ENCODE results near the gene CSNK1A1.

DNA sequence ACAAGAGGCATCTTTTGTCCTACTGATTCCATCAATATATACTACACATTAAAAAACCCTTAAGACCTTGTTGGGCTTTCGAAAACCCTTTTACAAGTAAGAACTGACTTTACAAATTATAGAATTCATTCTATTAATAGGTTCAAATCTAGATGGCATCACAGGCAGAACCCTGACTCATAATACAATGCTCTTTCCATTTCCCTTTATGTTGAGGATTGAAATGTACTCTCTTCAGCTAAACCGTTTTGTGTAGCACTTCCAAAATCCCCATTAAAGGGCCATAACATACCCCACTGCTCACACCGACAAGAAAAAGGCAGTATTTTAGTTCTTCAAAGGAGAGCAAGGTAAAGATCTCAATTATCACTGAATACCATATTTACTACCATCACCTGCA, 11.2 kb downstream of the CSNK1A1 start:
- TF ChIP-seq POLR2A (IDR thresholded peaks at IDR 0.05) = no peak
- TF ChIP-seq, protein P1, sequence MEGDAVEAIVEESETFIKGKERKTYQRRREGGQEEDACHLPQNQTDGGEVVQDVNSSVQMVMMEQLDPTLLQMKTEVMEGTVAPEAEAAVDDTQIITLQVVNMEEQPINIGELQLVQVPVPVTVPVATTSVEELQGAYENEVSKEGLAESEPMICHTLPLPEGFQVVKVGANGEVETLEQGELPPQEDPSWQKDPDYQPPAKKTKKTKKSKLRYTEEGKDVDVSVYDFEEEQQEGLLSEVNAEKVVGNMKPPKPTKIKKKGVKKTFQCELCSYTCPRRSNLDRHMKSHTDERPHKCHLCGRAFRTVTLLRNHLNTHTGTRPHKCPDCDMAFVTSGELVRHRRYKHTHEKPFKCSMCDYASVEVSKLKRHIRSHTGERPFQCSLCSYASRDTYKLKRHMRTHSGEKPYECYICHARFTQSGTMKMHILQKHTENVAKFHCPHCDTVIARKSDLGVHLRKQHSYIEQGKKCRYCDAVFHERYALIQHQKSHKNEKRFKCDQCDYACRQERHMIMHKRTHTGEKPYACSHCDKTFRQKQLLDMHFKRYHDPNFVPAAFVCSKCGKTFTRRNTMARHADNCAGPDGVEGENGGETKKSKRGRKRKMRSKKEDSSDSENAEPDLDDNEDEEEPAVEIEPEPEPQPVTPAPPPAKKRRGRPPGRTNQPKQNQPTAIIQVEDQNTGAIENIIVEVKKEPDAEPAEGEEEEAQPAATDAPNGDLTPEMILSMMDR (IDR thresholded peaks at IDR 0.05) = no peak
